DMS79 treated with DMSO at 0.1 percent for 48 hours (cell line): ENCODE results near the gene TMEM138.
A peak's percentile ranks its signal among the peaks of the same experiment; 100 is the strongest.
"Not testable (repeated sequence)": the region's sequence is repeated elsewhere in the genome, so short reads cannot be mapped to it uniquely, and the experiment has no call there.

Source experiments
- DNase-seq: peaks from one replicate; lab custom pipeline; 2025; lab: John Stamatoyannopoulos, UW

Gene TMEM138

DNA sequence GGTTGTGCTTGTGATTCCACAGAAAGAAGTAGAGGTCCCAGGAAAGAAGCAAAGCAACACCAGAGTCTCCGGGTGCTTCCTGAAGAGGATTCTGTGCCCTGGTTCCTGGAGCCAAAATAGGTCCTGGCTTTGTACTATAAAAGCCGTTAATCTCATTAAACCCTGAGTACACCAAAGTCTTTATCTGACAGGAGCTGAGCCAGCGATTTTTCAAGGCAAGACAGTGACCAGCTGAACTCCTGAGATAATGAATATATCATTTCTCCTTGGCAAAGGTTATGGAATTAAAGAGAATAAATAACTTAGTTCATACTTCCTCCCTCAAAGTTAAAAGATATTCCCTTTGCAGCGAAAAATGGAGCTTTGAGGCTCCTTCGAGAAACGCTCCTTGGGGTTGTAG lies 5.2 kb downstream of the TMEM138 start:
- DNase-seq, result no peak

DNA sequence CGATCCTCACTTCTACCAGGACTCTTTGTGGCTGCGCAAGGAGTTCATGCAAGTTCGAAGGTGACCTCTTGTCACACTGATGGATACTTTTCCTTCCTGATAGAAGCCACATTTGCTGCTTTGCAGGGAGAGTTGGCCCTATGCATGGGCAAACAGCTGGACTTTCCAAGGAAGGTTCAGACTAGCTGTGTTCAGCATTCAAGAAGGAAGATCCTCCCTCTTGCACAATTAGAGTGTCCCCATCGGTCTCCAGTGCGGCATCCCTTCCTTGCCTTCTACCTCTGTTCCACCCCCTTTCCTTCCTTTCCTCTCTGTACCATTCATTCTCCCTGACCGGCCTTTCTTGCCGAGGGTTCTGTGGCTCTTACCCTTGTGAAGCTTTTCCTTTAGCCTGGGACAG lies 6.5 kb downstream of the TMEM138 start:
- no peak for DNase-seq

DNA sequence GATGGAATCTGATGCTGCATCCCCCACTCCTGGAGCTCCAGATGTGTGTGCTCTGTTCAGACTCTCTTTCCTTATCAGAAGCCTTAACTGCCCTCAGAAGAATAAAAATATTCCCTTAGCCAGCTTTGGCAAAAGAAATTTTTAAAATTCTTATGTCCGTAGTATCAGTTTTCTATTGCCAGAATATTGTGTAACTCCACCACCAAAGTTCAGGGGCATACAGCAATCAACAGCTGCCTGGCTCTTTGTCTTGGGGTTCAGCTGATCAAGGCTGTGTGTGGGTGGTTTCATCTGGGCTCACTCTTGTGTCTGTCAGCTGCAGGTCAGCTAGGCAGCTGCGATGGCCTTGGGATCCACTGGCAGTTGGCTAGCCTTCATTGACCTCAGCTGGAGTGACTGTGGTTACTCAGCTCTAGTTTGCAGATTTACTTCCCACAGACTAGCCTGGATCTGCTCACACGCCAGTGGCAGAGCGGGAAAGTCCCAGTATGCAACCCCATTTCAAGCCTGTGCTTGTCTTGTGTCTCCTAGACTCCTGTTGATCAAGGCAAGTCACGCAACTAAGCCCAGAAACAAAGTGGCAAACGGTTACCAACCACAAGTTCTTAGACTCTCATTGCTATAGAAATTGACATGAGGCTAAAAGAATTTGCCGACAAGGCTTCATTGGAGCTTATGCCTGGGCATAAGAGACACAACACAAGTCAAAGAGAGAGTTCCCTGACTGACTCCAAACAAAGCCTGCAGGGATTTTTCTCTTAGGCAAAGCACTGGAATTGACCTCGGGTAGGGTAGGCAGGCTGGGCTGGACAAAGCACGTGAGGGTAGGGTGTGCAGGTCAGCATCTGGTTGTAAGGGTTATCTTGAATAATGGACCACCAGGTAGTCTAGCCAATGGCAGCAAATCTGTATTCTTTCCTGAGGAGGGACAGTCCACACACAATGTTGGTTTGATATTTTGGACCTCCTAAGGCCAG lies 7.5 kb downstream of the TMEM138 start:
- no peak for DNase-seq

DNA sequence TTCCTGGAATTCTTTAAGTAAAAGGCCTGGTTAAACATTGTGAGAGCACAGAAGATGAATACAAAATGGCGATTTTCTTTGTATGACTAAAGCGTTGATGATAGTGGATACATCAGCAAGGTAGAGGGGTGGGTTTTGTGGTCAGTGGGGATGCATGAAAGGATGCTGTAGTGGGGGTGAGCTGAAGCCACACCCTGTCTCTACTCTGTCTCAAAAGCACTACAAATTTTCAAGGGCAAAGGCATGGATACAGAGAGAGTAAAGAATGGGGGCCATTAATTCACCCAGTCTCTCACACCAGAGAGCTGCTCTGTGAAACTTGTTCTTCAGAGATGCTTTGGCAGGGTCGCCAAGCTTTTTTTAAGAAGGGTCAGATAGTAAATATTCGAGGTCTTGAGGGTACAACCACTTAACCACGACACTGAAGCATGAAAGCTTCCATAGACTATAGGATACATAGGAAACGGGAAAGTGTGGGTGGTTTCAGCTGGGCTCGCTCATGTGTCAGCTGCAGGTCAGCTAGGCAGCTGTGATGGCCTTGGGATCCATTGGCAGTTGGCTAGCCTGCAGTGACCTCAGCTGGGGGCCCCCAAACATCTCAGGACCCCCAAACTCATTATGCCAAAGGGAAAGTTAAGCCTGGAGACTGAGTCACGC lies 8.3 kb downstream of the TMEM138 start:
- DNase-seq, result no peak

DNA sequence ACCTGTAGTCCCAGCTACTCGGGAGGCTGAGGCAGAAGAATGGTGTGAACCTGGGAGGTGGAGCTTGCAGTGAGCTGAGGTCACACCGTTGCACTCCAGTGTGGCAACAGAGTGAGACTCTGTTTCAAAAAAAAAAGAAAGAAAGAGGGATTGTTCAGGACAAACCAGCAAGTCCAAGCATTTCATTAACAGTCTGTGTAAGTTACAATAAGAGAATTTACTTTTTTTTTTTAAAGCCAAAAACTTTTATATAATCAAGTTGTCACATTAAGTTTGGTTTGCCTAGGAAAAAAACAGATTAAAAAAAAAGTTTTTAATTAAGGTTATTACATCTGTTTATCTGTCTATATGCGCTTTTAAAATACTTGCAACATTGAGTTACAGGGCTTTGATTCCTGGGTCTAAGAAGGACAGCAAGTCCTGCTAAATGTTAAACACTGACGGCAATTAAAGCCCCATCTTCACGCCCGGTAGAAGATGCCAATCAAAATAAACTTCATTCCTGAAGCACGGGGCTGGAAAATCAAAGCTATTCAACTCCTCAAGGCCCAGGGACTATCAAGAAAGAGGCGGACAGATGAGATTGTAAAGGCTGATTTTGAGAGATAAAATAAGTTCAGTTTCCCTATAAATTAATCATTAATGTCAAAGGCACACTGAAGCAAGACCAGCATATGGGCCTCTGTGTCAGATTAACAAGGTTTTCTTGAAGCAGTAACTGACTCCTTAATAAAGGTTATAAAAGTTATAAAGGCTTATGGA lies 10.7 kb downstream of the TMEM138 start:
- DNase-seq, result no peak

DNA sequence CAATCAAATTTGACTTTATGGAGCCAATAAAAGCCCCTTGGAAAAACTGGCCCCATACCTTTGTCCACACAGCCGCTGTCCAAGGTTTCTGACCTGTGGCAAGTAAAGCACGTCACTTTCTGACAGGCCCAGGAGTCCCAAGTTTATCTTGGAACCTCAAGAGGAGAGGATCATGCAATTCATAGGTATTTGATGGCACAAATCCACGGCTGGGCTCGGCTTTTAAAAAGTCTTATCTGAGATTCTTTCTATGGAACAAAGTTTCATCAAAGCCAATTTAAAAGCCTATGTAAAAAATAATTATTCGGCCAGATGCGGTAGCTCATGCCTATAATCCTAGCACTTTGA lies 13.6 kb downstream of the TMEM138 start:
- DNase-seq, result no peak

DNA sequence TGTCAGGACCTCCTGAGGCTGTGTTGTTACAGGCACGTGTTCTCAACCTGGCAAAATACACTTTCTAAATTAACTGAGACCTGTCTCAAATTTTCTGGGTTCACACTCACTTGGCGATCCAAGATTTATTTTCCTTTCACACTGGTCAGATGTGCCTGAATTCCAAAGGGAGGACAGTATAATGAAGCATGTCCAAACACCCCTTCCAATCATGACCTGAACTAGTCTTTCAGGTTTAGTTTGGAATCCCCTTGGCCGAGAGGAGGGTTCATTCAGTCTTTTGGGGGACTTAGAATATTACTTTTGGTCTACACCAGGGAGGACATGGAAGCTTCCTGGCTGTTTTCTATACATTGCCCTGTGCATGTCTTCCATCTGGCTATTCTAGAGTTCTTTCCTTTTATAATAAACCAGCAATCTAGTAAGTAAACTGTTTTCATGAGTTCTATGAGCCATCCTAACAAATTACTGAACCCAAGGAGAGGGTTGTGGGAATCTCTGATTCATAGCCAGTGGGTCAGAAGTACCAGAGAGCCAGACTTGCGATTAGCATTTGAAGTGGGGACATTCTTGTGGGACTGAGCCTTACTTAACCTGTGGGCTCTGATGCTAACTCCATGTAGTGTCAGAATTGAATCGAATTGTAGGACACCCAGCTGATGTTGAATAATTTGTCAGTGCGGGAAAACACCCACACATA lies 15.4 kb downstream of the TMEM138 start:
- DNase-seq, result no peak

DNA sequence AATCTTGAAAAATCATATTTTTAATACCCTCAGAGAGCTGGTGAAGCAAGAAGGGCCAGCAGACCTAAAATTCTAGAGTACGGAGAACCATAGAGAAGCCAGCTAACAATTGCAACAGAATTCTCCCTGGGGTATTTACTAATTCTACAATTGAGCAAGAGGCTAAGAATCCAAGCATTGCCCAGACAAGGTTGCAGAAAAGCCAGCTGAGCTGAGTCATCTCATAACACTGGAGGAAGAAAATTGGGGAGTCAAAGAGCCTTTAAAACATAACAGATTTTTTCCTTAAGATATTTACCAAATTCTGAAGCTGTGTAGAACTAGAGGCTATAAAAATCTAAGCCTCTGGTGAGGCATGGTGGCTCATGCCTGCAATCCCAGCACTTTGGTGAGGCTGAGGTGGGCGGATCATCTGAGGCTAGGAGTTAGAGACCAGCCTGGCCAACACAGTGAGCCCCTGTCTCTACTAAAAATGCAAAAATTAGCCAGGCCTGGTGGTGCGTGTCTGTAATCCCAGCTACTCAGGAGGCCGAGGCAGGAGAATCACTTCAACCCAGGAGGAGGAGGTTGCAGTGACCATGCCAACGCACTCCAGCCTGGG lies 16.6 kb downstream of the TMEM138 start:
- no peak for DNase-seq

DNA sequence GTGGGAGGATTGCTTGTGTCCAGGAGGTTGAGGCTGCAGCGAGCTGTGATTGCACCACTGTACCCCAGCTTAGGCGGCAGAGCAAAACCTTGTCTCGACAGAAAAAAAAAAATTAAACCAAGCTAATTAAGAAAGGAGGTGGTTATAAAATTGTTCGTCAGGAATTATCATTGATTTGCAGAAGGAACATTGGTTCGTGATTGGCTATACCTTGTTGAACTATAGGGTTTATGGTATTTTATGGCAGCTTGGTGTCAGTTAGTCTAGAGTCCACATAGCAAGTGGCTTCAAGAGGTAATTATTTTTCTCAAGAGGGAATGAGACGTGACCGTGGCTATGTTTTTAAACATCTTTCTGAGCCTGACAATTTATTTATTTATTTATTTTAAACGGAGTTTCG lies 18.7 kb downstream of the TMEM138 start:
- no peak for DNase-seq

DNA sequence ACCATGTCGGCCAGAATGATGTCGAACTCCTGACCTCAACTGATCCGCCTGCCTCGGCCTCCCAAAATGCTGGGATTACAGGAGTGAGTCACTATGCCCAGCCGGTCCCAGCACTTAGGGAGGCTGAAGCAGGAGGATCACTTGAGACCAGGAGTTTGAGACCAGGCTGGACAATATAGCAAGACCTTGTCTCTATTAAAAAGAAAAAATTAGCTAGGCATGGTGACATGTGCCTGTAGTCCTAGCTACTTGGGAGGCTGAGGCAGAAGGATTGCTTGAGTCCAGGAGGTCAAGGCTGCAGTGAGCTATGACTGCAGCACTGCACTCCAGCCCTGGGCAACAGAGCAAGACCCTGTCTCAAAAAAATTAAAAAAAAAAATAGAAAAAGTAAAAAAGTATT lies 21.7 kb downstream of the TMEM138 start:
- not testable (repeated sequence) for DNase-seq

DNA sequence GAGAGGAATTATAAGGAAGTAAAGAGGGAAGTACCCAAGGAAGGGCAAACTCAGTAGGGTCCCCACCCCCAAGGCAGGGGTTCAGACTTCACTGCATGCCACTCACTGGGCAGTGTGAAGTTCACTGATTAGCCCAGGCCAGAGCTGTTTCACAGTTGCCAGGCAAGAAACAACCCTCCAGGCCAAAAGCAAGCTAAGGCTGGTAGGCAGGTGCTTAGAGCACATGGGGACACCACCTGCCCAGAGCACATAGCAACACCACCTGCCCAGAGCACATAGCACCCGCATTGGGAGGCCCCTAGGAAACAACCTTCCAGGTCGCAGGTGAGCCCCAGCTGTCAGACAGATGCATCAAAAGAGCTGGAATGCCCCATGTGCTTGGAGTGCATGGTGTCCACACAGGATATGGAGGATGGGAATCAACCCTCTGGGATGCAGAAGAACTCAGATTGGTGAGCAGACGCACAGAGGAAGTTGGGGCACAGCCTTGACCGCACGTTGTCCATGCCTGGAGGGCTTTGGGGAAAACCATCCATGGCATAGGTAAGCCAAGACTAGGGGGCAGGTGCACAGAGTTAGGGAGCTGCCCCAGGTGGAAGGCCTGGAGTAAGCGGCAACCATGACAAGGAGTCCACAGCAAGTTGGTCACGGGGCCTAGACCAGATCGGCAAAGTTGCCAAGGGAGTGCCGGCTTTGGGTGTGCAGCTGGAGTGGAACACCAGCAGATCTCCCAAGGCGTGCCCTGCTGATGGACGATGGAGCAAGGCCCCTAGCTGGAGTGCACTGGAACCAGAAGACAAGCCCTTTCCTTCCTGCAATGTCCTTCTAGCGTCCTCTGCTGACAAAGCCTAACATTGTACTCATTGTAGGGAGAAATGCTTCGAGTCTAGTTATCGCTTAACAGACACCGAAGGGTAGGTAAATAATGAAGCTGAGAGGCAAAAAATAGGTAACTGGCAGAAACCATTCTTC lies 22.4 kb downstream of the TMEM138 start:
- DNase-seq, result no peak

DNA sequence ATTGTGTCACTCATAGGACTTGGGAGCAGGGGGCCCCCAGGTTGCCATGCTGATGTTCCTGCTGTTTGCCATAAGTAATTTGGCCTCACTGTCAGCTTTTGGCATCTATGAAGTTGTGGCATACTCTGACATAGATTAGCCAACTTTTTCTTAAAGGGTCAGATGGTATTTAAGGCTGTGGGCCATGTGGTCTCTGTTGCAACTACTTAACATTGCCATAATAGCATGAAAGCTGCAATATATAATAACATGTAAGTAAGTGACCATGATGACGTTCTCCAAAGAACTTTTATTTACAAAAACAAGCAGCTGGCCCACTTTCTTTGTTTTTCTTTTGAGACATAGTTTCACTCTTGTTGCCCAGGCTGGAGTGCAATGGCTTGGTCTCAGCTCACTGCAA lies 28.0 kb downstream of the TMEM138 start:
- DNase-seq, result no peak

DNA sequence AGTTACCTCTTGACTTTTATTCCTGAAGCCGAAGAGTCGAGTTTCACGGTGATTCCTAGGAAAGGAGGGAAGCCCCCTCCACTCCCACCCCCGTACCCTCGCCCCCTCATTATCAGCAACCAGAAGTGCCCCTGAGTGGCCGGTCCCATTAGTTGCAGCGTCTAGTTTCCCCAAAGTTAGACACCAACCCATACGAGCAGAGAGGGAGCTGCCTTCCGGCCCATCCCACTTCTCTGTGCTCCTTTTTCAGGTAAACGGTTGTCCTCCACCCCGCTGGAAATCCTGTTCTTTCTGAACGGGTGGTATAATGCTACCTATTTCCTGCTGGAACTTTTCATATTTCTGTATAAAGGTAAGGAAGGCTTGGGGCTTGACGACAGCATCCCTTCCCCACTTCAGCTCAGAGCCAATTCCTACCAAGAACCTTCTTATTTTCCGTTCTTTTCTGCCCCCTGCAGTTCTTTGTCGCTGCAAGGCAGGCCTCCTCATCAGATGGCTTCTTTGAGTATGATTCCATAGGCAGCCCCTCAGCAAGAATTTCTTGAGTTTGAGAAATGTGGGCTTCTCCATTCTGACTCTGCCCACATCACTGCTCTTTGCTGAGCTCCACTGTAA lies 30.9 kb downstream of the TMEM138 start:
- DNase-seq, result peak; percentile 26

DNA sequence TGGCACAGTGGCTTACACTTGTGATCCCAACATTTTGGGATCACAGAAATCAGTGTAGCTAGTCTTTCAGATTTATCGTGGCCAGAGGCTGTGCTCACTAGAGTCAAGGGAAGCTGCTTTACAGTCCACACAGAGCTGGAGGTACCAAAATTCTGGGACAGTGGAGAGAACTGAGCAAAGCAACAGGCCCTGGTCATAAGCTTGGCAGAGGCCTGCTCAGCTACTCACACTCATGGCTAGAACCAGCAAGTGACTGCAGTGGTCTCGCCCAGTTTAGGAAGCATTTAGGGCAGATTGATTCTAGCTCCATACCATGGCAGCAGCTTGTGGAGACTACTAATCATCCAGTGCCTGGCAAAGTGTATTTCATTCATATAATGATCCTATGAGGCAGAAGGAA lies 39.0 kb downstream of the TMEM138 start:
- DNase-seq, result no peak

DNA sequence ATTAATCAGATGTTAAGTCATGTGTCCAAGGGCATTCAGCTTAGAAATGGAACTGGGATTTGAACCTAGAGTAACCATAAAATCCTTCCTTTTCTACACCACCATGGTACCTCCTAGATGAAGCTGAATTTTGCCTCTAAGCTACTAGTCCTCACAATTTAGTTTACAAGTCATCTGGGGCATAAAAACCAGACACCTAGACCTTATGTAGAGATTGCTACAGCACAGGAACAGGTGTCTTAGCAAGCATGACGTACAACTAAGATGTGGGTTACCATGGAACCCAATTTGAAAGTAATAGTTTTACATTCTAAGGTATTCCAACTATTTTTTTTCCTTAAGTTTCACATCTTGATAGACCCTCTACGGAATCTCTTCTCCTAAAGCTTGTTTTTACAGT lies 39.4 kb downstream of the TMEM138 start:
- no peak for DNase-seq

DNA sequence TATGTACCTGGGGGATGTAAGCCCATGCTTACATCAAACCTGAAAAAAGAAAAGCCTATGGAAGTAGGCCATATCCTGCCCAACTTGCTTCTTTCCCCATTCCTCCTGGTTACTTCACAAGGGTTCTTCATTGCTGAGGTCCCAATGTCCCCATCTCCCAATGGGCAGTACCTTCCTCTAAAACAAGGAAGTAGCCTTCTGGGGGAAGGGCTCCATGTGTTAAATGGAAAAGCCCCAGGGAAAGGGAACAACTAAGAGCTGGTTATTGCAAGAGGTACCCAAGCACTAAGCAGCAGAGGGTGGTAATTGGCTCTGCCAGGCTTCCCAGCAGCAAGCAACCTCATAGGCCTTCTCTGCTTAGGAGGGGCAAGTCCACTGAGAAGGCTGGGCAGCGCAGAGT lies 41.5 kb downstream of the TMEM138 start:
- DNase-seq, result no peak

DNA sequence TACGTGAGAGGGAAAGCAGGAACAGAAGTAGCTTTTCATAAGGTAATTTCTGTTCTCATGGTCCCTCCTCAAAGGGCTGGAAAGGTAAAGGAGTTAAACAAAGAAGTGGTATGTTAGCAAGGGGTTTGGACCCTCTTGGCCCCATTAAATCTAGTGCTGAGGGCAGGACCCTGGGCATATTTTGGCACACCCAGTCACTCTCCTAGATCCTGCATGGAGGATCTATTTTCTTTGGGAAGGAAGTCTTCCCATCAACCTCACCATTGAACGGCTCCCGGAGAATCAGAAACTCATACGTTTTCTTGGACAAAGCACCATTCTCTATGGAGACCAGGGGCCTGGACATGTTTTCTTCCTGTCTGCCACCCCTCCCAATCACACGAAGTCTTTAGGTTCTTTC lies 41.9 kb downstream of the TMEM138 start:
- no peak for DNase-seq

DNA sequence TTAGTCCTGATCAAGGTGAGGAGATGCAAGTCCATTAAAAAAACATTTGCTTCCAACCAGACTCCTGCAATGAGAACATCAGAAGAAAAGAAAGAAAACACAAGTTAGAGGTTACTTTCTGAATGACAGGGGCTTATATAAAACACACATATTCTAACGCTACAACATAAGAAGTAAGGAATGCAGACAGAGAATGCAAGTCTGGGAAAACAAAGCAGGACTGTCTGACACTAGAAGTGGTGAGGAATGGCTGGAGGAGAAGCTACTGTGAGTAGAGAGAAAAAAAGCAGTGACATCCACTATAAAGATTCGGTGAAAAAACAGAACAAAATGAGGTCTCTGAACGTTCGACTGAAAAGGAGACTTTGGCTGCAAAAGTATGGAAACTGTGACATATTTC lies 42.5 kb downstream of the TMEM138 start:
- no peak for DNase-seq

DNA sequence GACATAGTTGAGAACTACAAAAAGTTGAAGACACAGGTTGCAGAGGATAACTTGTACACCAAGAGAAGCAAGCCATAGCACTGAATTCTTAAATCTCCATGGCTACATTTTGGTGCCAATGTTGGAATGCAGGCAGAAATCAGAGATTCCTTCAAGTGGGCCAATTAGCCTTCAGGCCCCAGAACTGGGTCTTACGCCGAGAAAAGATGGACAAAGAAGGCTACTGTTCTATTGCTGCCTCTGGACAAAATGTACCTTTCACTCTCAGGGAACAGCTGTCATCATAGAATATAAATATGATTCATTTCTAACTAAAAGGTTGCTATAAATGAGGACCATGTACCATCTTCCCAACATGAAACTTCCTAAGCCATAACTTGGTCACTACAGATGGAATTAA lies 43.9 kb downstream of the TMEM138 start:
- no peak for DNase-seq
